Lung (tissue), 12 donors: ENCODE measurements around the gene DIAPH1. TPM values are rescaled to one million over a fixed set of nuclear protein-coding genes. Genes with fewer than 3 reads are reported as not detected.

Experiments used
- ATAC-seq: fragments of 200-7000 bp; cut with Tn5 transposase; one replicate; pipeline ENCODE4 v1.9.1; 2020; ENCODE audit warnings: moderate number of reproducible peaks; ENCODE audit not compliant: insufficient read depth, low FRiP score
- DNase-seq, 3 donors: peaks; one replicate each; pipeline ENCODE4 v3.0.0-alpha.2; 2013 to 2017
- H3K27ac ChIP-seq, 2 donors: one replicate each; pipeline ENCODE4 v1.5.1; 2013; ENCODE audit warnings: mild to moderate bottlenecking in 2 of 2, moderate library complexity in 2 of 2, control low read depth in 1 of 2, inconsistent platforms in 1 of 2, low read depth in 1 of 2, low read length in 1 of 2
- H3K27me3 ChIP-seq, 3 donors: one replicate each; pipeline ENCODE4 v1.5.1; 2013; ENCODE audit warnings: low read length in 2 of 3; ENCODE audit not compliant: control insufficient read depth in 3 of 3, insufficient read depth in 3 of 3
- H3K36me3 ChIP-seq, 4 donors: one replicate each; pipeline ENCODE4 v1.5.1; 2013; ENCODE audit warnings: low read length in 4 of 4, mild to moderate bottlenecking in 1 of 4, moderate library complexity in 1 of 4; ENCODE audit not compliant: control insufficient read depth in 4 of 4, insufficient read depth in 4 of 4
- H3K4me1 ChIP-seq, 5 donors: one replicate each; pipeline ENCODE4 v1.5.1; 2013; ENCODE audit warnings: low read length in 5 of 5, mild to moderate bottlenecking in 2 of 5, moderate library complexity in 1 of 5; ENCODE audit not compliant: control insufficient read depth in 5 of 5, insufficient read depth in 5 of 5
- H3K4me3 ChIP-seq: one replicate; pipeline ENCODE4 v1.5.1; 2013; ENCODE audit warnings: mild to moderate bottlenecking, control low read depth, moderate library complexity
- H3K9ac ChIP-seq, 2 donors: one replicate each; pipeline ENCODE4 v1.5.1; 2013; ENCODE audit warnings: low read length in 2 of 2, control low read depth in 1 of 2; ENCODE audit not compliant: insufficient read depth in 1 of 2
- H3K9me3 ChIP-seq, 4 donors: one replicate each; pipeline ENCODE4 v1.5.1; 2013; ENCODE audit warnings: low read length in 3 of 4, mild to moderate bottlenecking in 1 of 4, moderate library complexity in 1 of 4; ENCODE audit not compliant: control insufficient read depth in 4 of 4, insufficient read depth in 3 of 4
- WGBS, 2 donors: extraction: QIAGEN DNeasy Blood & Tissue Kit; methylation state at CpG; one replicate each; pipeline ENCODE4 v1.1.7; 2013; 5-methylcytosine and 5-hydroxymethylcytosine counted together
- polyA plus RNA-seq, 2 donors: library from polyadenylated mRNA; stranded (reverse); fragments of 200-250 nt; gene quantifications; one replicate each; pipeline ENCODE4 v1.2.1, GENCODE V29; 2013
- total RNA-seq, 2 donors: library from RNA; depleted of rRNA in 1 of 2; stranded (reverse); fragments of >200 nt in 1 of 2; gene quantifications; one replicate each; pipeline ENCODE4 v1.2.1, GENCODE V29; 2014 to 2021
- TF ChIP-seq, protein P1 (sequence below): IDR thresholded peaks from 2 replicates; pipeline ENCODE4 v1.5.1; 2012; ENCODE audit warnings: mild to moderate bottlenecking; ENCODE audit errors: control extremely low read depth, extremely low read depth
- donor health status: control.
- donor health status: control.
- donor health status: Bipolar disorder and iron deficiency.
- donor health status: healthy.
- donor health status: DM: yes; HTN: yes; CAD: no.

DIAPH1 gene
- total and polyA plus RNA-seq, 4 donors = 41.7 to 151 (median 64.4) TPM

DNA sequence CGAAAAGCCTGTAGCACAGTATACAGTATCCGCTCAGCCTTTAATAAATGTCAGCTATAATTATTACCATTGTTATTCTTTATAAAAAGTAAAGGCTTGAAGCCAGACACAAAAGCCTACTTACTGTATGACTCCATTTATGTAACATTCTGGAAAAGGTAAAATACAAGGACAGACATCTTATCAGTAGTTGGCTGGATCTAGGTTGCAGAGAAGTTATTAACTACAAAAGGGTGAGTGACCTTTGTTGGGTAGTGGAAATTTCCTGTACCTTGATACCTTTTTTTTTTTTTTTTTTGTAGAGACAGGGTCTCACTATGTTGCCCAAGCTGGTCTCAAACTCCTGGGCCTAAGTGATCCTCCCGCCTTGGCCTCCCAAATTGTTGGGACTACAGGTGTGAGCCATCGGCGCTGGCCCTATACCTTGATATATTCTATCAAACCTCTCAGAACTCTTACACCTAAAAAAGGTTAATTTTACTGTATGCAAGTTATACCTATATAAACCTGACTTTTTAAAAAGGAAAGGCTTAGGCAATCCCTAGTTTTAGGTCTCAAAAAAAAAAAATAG, 11.9 kb upstream of the DIAPH1 start:
- Histone ChIP-seq H3K9ac (no peak overlapping the region), H3K36me3 (peaks cover 11 to 43% (median 34%) of the 10 kb centered on the region in 4 donors), H3K9me3 (peaks cover 0 to 2% (median 0%) of the 10 kb centered on the region in 4 donors), H3K4me1 (peaks cover 0 to 5% (median under 1%) of the 10 kb centered on the region in 5 donors), H3K27me3 (no peaks in the 10 kb centered on the region), H3K27ac (no peak overlapping the region), H3K4me3 (no peak overlapping the region)
- TF ChIP-seq, protein P1, sequence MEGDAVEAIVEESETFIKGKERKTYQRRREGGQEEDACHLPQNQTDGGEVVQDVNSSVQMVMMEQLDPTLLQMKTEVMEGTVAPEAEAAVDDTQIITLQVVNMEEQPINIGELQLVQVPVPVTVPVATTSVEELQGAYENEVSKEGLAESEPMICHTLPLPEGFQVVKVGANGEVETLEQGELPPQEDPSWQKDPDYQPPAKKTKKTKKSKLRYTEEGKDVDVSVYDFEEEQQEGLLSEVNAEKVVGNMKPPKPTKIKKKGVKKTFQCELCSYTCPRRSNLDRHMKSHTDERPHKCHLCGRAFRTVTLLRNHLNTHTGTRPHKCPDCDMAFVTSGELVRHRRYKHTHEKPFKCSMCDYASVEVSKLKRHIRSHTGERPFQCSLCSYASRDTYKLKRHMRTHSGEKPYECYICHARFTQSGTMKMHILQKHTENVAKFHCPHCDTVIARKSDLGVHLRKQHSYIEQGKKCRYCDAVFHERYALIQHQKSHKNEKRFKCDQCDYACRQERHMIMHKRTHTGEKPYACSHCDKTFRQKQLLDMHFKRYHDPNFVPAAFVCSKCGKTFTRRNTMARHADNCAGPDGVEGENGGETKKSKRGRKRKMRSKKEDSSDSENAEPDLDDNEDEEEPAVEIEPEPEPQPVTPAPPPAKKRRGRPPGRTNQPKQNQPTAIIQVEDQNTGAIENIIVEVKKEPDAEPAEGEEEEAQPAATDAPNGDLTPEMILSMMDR = no peak
- 96 to 97% methylated on average over 5 of the region's 5 CpGs for WGBS, 2 donors
- no peak for DNase-seq
- ATAC-seq = no peak

DNA sequence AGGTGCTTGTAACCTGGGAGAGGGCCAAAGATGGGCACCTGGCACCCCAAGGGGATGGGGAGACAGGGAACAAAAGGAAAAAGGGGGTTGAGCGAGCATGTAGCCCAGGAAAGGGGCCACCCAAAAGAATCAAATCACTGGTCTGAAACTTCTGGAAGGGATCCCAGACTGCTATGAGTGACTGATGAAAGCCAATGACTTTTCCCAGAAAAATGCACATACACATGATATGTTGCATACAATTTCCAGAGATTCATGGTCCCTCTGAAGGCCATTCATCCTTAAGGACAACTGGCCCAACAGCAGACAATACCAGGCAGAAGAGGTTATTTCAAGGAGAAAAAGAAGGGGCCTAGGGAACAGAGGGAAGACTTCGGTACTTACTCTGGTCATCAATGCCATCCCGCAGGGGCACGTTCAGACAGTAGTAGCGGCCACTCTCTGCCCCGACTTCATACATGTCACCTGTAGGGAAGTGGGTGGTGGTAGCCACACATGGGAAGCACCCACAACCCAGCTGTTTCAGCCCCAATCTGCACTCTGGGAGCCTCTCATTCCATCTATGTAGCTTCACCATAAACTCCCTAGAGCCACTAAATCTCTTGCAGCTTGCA, 9.5 kb upstream of the DIAPH1 start:
- Histone ChIP-seq H3K27me3 (no peaks in the 10 kb centered on the region), H3K9me3 (peaks cover 0 to 2% (median 0%) of the 10 kb centered on the region in 4 donors), H3K9ac (no peak overlapping the region), H3K27ac (no peak overlapping the region), H3K36me3 (peaks cover 11 to 60% (median 45%) of the 10 kb centered on the region in 4 donors), H3K4me1 (no peaks in the 10 kb centered on the region), H3K4me3 (no peak overlapping the region)
- TF ChIP-seq, protein P1 = no peak
- ATAC-seq (no peak), DNase-seq (no peak)
- WGBS, 2 donors = 96% methylated on average over 6 of the region's 6 CpGs

DNA sequence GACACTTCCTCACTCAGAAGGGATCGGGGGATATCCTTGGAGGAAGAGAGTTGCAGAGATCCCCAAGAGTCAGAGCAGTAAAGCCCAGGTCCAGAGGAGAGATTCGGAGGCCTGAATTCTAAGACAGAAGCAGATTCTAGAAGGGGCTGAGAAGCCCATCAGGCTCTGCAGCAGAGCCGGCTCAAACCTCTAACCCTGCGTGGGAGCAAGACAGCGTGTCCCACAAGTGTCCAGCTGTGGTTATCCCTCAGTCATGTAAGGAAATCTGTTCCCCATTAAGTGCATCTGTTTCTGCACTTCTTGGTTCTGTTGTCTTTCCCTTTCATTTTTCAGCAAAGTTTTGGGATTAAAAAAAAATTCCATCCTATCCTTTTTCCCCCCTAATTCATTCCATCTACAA, 4.8 kb upstream of the DIAPH1 start:
- peaks cover 0 to 4% (median 0%) of the 10 kb centered on the region in 5 donors for H3K4me1 ChIP-seq
- H3K4me3 ChIP-seq = no peak overlapping the region
- peaks cover 18 to 50% (median 38%) of the 10 kb centered on the region in 4 donors for H3K36me3 ChIP-seq
- peaks cover 0 to 2% (median 0%) of the 10 kb centered on the region in 4 donors for H3K9me3 ChIP-seq
- ATAC-seq (no peak), DNase-seq (no peak)
- no peaks in the 10 kb centered on the region for H3K27me3 ChIP-seq
- TF ChIP-seq, protein P1 = no peak
- no peak overlapping the region for H3K27ac ChIP-seq
- 78 to 82% methylated on average over 5 of the region's 5 CpGs for WGBS, 2 donors
- H3K9ac ChIP-seq = no peak overlapping the region
